Vagina (tissue), 2 donors: Measurements from ENCODE around the gene SPATA25.
"Not testable (repeated sequence)": the region's sequence is repeated elsewhere in the genome, so short reads cannot be mapped to it uniquely, and the experiment has no call there.

Source experiments
- POLR2A ChIP-seq, 2 donors: fragments of 450-650 bp; IDR thresholded peaks; one replicate each; pipeline ENCODE4 v1.6.1; 2017; ENCODE audit warnings: antibody characterized with exemption in 2 of 2, mild to moderate bottlenecking in 2 of 2, moderate library complexity in 2 of 2
- POLR2AphosphoS5 ChIP-seq, 2 donors: sonication (generic); formaldehyde crosslinking; IDR thresholded peaks; one replicate each; pipeline ENCODE4 v1.9.0; 2017; ENCODE audit warnings: antibody characterized with exemption in 2 of 2, mild to moderate bottlenecking in 2 of 2, low read depth in 1 of 2; ENCODE audit not compliant: insufficient read depth in 1 of 2
- TF ChIP-seq, protein P1 (sequence below), 3 experiments: fragments of 450-650 bp in 2 of 3; fragments of 200-600 bp in 1 of 3; sonication (generic) in 1 of 3; IDR thresholded peaks; one replicate each; pipeline ENCODE4 v1.5.1; 2017 to 2019; ENCODE audit warnings: antibody characterized with exemption in 3 of 3, mild to moderate bottlenecking in 2 of 3, moderate library complexity in 2 of 3

DNA sequence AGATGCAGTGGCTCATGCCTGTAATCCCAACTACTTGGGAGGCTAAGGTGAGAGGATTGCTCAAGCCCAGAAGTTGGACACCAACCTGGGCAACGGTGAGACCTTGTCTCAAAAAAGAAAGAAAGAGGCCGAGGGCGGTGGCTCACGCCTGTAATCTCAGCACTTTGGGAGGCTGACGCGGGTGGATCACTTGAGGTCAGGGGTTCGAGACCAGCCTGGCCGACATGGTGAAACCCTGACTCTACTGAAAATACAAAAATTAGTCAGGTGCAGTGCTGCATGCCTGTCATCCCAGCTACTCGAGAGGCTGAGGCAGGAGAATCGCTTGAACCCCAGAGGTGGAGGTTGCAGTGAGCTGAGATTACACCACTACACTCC, 13.3 kb downstream of the SPATA25 start:
- TF ChIP-seq, protein P1, sequence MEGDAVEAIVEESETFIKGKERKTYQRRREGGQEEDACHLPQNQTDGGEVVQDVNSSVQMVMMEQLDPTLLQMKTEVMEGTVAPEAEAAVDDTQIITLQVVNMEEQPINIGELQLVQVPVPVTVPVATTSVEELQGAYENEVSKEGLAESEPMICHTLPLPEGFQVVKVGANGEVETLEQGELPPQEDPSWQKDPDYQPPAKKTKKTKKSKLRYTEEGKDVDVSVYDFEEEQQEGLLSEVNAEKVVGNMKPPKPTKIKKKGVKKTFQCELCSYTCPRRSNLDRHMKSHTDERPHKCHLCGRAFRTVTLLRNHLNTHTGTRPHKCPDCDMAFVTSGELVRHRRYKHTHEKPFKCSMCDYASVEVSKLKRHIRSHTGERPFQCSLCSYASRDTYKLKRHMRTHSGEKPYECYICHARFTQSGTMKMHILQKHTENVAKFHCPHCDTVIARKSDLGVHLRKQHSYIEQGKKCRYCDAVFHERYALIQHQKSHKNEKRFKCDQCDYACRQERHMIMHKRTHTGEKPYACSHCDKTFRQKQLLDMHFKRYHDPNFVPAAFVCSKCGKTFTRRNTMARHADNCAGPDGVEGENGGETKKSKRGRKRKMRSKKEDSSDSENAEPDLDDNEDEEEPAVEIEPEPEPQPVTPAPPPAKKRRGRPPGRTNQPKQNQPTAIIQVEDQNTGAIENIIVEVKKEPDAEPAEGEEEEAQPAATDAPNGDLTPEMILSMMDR (IDR thresholded peaks at IDR 0.05) = not testable (repeated sequence)
- TF ChIP-seq POLR2A (IDR thresholded peaks at IDR 0.05); POLR2AphosphoS5 (IDR thresholded peaks at IDR 0.05; ENCODE audit: insufficient read depth in 1 of 2, low read depth in 1 of 2): not testable (repeated sequence)
